OCI-LY1 (cell line): ENCODE data around the gene SNTG2.

ENCODE experiments used
- H2AFZ ChIP-seq: fragments of 200-600 bp; sonication (generic), shearing (Covaris generic); 2 replicates; pipeline ENCODE4 v1.6.0; 2014; ENCODE audit warnings: antibody characterized with exemption, mild to moderate bottlenecking, low read length
- H3F3A ChIP-seq: fragments of 200-600 bp; sonication (generic), shearing (Covaris generic); 2 replicates; pipeline ENCODE4 v1.6.0; 2014; ENCODE audit warnings: mild to moderate bottlenecking, antibody characterized with exemption, low read length, moderate library complexity; ENCODE audit not compliant: insufficient read depth
- H3K27ac ChIP-seq: fragments of 200-600 bp; sonication (generic); 2 replicates; pipeline ENCODE4 v1.5.1; 2014; ENCODE audit warnings: low read length, mixed run types, mild to moderate bottlenecking, low read depth; ENCODE audit not compliant: poor library complexity, severe bottlenecking
- H3K27me3 ChIP-seq: fragments of 200-600 bp; sonication (generic); 2 replicates; pipeline ENCODE4 v1.6.0; 2014; ENCODE audit warnings: antibody characterized with exemption, mild to moderate bottlenecking, low read length, moderate library complexity; ENCODE audit not compliant: insufficient read depth
- H3K36me3 ChIP-seq: fragments of 200-600 bp; sonication (generic); 2 replicates; pipeline ENCODE4 v1.6.1; 2014; ENCODE audit warnings: mild to moderate bottlenecking, antibody characterized with exemption, low read length, moderate library complexity, mixed read lengths; ENCODE audit not compliant: insufficient read depth
- H3K4me1 ChIP-seq: fragments of 200-600 bp; sonication (generic); 2 replicates; pipeline ENCODE4 v1.5.1; 2014; ENCODE audit warnings: mild to moderate bottlenecking, low read length, moderate library complexity; ENCODE audit not compliant: insufficient read depth, severe bottlenecking
- H3K4me2 ChIP-seq: fragments of 200-600 bp; sonication (generic), shearing (Covaris generic); 2 replicates; pipeline ENCODE4 v1.6.1; 2014; ENCODE audit warnings: low read length
- H3K4me3 ChIP-seq: fragments of 200-600 bp; sonication (generic); 2 replicates; pipeline ENCODE4 v1.5.1; 2014; ENCODE audit warnings: low read length, low read depth, mild to moderate bottlenecking, mixed read lengths; ENCODE audit not compliant: poor library complexity, severe bottlenecking
- H3K79me2 ChIP-seq: fragments of 200-600 bp; shearing (Covaris generic); 2 replicates; pipeline ENCODE4 v1.6.1; 2016; ENCODE audit warnings: mixed run types, low read length, mixed read lengths; ENCODE audit not compliant: insufficient read depth
- H3K9ac ChIP-seq: fragments of 200-600 bp; sonication (generic), shearing (Covaris generic); 2 replicates; pipeline ENCODE4 v1.6.1; 2014; ENCODE audit warnings: mild to moderate bottlenecking, low read length, mixed read lengths
- H3K9me2 ChIP-seq: fragments of 200-600 bp; sonication (generic), shearing (Covaris generic); 2 replicates; pipeline ENCODE4 v1.6.1; 2014; ENCODE audit warnings: low read depth, mild to moderate bottlenecking, low read length, mixed read lengths
- H3K9me3 ChIP-seq: fragments of 200-600 bp; shearing (Covaris generic); 2 replicates; pipeline ENCODE4 v1.6.1; 2014; ENCODE audit warnings: low read length, mixed read lengths
- H4K20me1 ChIP-seq: fragments of 200-600 bp; sonication (generic), shearing (Covaris generic); 2 replicates; pipeline ENCODE4 v1.6.0; 2016; ENCODE audit warnings: mild to moderate bottlenecking, low read length; ENCODE audit not compliant: insufficient read depth
- EZH2 ChIP-seq: fragments of 200-600 bp; sonication (generic), shearing (Covaris generic); IDR thresholded peaks from 2 replicates; pipeline ENCODE4 v1.8.0; 2017; ENCODE audit warnings: borderline replicate concordance, mixed run types, mild to moderate bottlenecking, antibody characterized with exemption, low read length, moderate library complexity, mixed read lengths
- TF ChIP-seq, protein P1 (sequence below): fragments of 200-600 bp; sonication (generic), shearing (Covaris generic); IDR thresholded peaks from 2 replicates; pipeline ENCODE4 v1.5.1; 2017; ENCODE audit warnings: mild to moderate bottlenecking, antibody characterized with exemption, low read length, moderate library complexity, mixed read lengths

The SNTG2 gene

DNA sequence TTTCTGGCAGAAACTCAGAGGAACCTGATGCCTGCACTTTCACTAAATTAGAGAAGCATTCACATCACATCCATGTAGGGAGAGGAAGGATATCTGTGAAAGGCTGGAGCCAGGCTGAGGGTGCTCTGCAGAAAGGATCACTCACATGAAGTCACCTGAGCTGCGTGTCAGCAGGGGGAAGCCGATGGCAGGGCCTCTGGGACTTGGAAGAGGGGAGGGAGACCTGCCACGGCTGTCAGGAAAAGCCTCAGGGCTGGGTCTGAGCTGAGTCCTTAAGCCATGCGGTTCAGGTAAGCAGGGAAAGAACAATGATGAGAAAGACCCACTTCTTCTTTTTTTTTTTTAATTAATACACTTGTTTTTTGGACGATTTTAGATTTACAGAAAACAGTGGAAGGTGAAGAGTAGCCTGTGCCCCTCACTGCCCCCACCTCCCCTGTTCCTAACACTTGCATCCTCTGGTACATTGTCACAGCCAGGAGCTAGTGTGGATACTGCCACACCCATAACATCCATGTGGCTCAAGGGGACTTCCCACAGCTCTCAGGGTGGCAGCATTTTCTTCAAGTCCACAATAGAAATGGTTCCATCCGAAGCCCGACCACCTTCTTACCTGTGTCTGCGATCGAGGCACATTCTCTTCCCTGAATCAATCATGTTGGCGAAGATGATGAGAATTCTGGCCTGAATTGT lies 306.1 kb downstream of the SNTG2 start:
- Histone ChIP-seq H3F3A (no peaks in the 10 kb centered on the region), H3K9me2 (no peaks in the 10 kb centered on the region), H3K79me2 (no peaks in the 10 kb centered on the region), H3K9me3 (no peaks in the 10 kb centered on the region), H3K4me2 (no peak overlapping the region), H3K27me3 (no peaks in the 10 kb centered on the region), H3K9ac (no peak overlapping the region), H3K4me1 (no peaks in the 10 kb centered on the region), H3K4me3 (no peak overlapping the region), H4K20me1 (no peaks in the 10 kb centered on the region), H2AFZ (no peak overlapping the region), H3K27ac (no peak overlapping the region), H3K36me3 (no peaks in the 10 kb centered on the region)
- TF ChIP-seq, protein P1, sequence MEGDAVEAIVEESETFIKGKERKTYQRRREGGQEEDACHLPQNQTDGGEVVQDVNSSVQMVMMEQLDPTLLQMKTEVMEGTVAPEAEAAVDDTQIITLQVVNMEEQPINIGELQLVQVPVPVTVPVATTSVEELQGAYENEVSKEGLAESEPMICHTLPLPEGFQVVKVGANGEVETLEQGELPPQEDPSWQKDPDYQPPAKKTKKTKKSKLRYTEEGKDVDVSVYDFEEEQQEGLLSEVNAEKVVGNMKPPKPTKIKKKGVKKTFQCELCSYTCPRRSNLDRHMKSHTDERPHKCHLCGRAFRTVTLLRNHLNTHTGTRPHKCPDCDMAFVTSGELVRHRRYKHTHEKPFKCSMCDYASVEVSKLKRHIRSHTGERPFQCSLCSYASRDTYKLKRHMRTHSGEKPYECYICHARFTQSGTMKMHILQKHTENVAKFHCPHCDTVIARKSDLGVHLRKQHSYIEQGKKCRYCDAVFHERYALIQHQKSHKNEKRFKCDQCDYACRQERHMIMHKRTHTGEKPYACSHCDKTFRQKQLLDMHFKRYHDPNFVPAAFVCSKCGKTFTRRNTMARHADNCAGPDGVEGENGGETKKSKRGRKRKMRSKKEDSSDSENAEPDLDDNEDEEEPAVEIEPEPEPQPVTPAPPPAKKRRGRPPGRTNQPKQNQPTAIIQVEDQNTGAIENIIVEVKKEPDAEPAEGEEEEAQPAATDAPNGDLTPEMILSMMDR = no peak
- no peak for TF ChIP-seq EZH2

DNA sequence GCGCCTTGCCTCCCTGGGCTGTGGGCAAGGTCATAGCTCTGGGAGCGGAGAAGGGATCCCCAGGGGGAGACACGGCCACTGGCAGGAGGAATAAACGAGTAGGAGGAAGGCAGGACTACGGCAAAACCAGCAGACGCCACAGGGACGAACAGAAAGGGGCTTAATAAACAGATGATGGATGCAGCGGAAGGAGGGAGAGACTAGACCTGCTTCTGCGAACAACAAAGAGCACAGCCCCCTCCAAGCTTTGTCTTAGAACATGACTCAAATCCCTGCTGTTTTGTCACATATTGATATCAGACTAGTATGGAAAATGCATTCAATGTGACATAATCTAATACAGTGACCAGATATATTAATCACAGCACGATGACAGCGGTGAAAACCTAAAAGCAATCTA lies 306.7 kb downstream of the SNTG2 start:
- Histone ChIP-seq H3F3A (no peaks in the 10 kb centered on the region), H3K4me1 (no peaks in the 10 kb centered on the region), H3K4me2 (no peak overlapping the region), H4K20me1 (no peaks in the 10 kb centered on the region), H3K27me3 (no peaks in the 10 kb centered on the region), H3K9ac (no peak overlapping the region), H3K36me3 (no peaks in the 10 kb centered on the region), H3K79me2 (no peaks in the 10 kb centered on the region), H3K4me3 (no peak overlapping the region), H3K27ac (no peak overlapping the region), H3K9me3 (no peaks in the 10 kb centered on the region), H2AFZ (no peak overlapping the region), H3K9me2 (no peaks in the 10 kb centered on the region)
- TF ChIP-seq, protein P1 = no peak
- TF ChIP-seq EZH2 = no peak

DNA sequence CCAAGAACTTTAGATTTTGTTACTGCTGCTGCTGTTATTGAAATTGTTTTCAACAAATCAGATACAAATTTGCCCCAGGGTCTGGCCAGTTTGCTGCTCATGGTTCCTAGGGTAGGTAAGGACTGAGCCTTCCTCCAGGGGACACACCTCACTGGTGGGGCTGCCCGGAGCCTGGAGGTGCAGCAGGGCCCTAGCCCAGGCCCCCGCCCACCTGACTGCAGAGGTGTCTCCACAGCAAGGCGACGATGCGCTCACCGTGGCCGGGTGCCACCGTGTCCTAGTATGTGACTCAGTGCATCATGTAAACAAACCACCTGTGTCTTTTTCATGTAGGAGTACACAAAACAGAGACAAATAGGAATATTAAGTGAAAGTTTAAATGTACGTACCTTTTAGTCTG lies 309.1 kb downstream of the SNTG2 start:
- TF ChIP-seq, protein P1 = no peak
- TF ChIP-seq EZH2 = no peak
- no peak overlapping the region for H3K4me3 ChIP-seq
- H3K4me1 ChIP-seq = no peaks in the 10 kb centered on the region
- no peak overlapping the region for H3K4me2 ChIP-seq
- H3K9me2 ChIP-seq = no peaks in the 10 kb centered on the region
- H3K27me3 ChIP-seq = no peaks in the 10 kb centered on the region
- H3K79me2 ChIP-seq = no peaks in the 10 kb centered on the region
- H4K20me1 ChIP-seq = no peaks in the 10 kb centered on the region
- H3K9ac ChIP-seq = no peak overlapping the region
- H3K9me3 ChIP-seq = no peaks in the 10 kb centered on the region
- H2AFZ ChIP-seq = no peak overlapping the region
- H3K27ac ChIP-seq = no peak overlapping the region
- H3K36me3 ChIP-seq = no peaks in the 10 kb centered on the region
- H3F3A ChIP-seq = no peaks in the 10 kb centered on the region
